HepG2 (cell line): ENCODE results near the gene MUL1. TPM values are rescaled to one million over a fixed set of nuclear protein-coding genes. Genes with fewer than 3 reads are reported as not detected.

Source experiments
- FOXP1 ChIP-seq, 2 experiments: fragments of 450-650 bp in 1 of 2; IDR thresholded peaks; 2 replicates each; pipeline ENCODE4 v1.6.1; 2017 to 2018; ENCODE audit warnings: antibody characterized with exemption in 1 of 2
- GFI1 ChIP-seq: sonication (generic); formaldehyde crosslinking; IDR thresholded peaks from 2 replicates; pipeline ENCODE4 v1.5.0; 2020; ENCODE audit warnings: missing genetic modification reagents, mild to moderate bottlenecking, borderline replicate concordance
- HES4 ChIP-seq: sonication (generic); formaldehyde crosslinking; IDR thresholded peaks from 2 replicates; pipeline ENCODE4 v1.9.0; 2021; ENCODE audit warnings: mild to moderate bottlenecking, missing genetic modification reagents, borderline replicate concordance
- IRX3 ChIP-seq: sonication (generic); formaldehyde crosslinking; IDR thresholded peaks from 2 replicates; pipeline ENCODE4 v1.8.1; 2023; ENCODE audit warnings: mild to moderate bottlenecking, low read depth, missing genetic modification reagents, borderline replicate concordance
- KLF11 ChIP-seq: IDR thresholded peaks from 2 replicates; pipeline ENCODE4 v1.6.1; 2016; ENCODE audit warnings: missing compliant biosample characterization
- MBD4 ChIP-seq: IDR thresholded peaks from 2 replicates; pipeline ENCODE4 v1.6.1; 2012; ENCODE audit warnings: low read length, inconsistent platforms, borderline replicate concordance
- PHF20 ChIP-seq: sonication (generic); formaldehyde crosslinking; IDR thresholded peaks from 2 replicates; pipeline ENCODE4 v1.5.0; 2020; ENCODE audit warnings: mild to moderate bottlenecking, missing genetic modification reagents
- POGZ ChIP-seq: sonication (generic); formaldehyde crosslinking; IDR thresholded peaks from 2 replicates; pipeline ENCODE4 v1.4.0; 2020; ENCODE audit warnings: mild to moderate bottlenecking, missing genetic modification reagents
- USF2 ChIP-seq, 2 experiments: sonication (generic) in 1 of 2; formaldehyde crosslinking in 1 of 2; IDR thresholded peaks; 2 replicates each; pipeline versions ENCODE4 v1.5.1 to v1.6.1; 2011 to 2020; ENCODE audit warnings: borderline replicate concordance in 1 of 2, low read depth in 1 of 2, low read length in 1 of 2, mild to moderate bottlenecking in 1 of 2, missing genetic modification reagents in 1 of 2, moderate library complexity in 1 of 2
- ZBTB34 ChIP-seq: sonication (generic); formaldehyde crosslinking; IDR thresholded peaks from 2 replicates; pipeline ENCODE4 v1.8.0; 2022; ENCODE audit warnings: mild to moderate bottlenecking, missing genetic modification reagents
- ZNF276 ChIP-seq: sonication (generic); formaldehyde crosslinking; IDR thresholded peaks from 2 replicates; pipeline ENCODE4 v1.4.0; 2020; ENCODE audit warnings: mild to moderate bottlenecking, low read depth, missing genetic modification reagents
- ZNF446 ChIP-seq: sonication (generic); formaldehyde crosslinking; IDR thresholded peaks from 2 replicates; pipeline ENCODE4 v1.5.0; 2020; ENCODE audit warnings: mild to moderate bottlenecking, missing genetic modification reagents
- ZNF484 ChIP-seq: sonication (generic); formaldehyde crosslinking; IDR thresholded peaks from 2 replicates; pipeline ENCODE4 v1.5.1; 2020; ENCODE audit warnings: mild to moderate bottlenecking, low read depth, missing genetic modification reagents, borderline replicate concordance
- ZNF503 ChIP-seq: sonication (generic); formaldehyde crosslinking; IDR thresholded peaks from 2 replicates; pipeline ENCODE4 v1.4.0; 2020; ENCODE audit warnings: missing genetic modification reagents
- ZSCAN9 ChIP-seq: IDR thresholded peaks from 2 replicates; pipeline ENCODE4 v1.6.1; 2016; ENCODE audit warnings: borderline replicate concordance
- polyA plus RNA-seq, 8 experiments: library from polyadenylated mRNA; depleted of rRNA in 3 of 8; stranded (reverse) in 7 of 8; unstranded in 1 of 8; fragments of >200 nt; fragmentation: Illumina TruSeq in 4 of 8; extraction: Trizol in 4 of 8; gene quantifications; 2 replicates each; pipeline versions ENCODE4 v1.2.1 to v1.2.3, GENCODE V29; 2011 to 2016; ENCODE audit warnings: low read depth in 4 of 8, missing spikeins in 1 of 8, mixed read lengths in 1 of 8; ENCODE audit not compliant: insufficient read depth in 1 of 8
- total RNA-seq, 5 experiments: library from RNA; depleted of rRNA; stranded (reverse); fragments of >200 nt; fragmentation: Illumina TruSeq; extraction: Trizol; gene quantifications; 2 replicates each; pipeline ENCODE4 v1.2.3, GENCODE V29; 2016; ENCODE audit warnings: low read depth in 1 of 5

MUL1 gene
- total and polyA plus RNA-seq, 2 of the 13 experiments (the other 11 are each of a cell fraction or from before 2014, with no cell fraction given) = 21.5 to 26.5 TPM

GRCh38 chr1:20551945-20552727, 44.2 kb upstream of the MUL1 start, which contains the start of gene FAM43B (continued):
- TF ChIP-seq ZBTB34 (CRISPR knock-in tag) = no peak
- TF ChIP-seq POGZ (CRISPR knock-in tag) = peak; percentile 40; the same call in 1 of the 2 replicates
- TF ChIP-seq FOXP1 (IDR thresholded peaks at IDR 0.05) = no peak
- TF ChIP-seq FOXP1 (CRISPR knock-in tag; IDR thresholded peaks at IDR 0.05) = peak; percentile 4; the same call in 1 of the 2 replicates
- no peak for TF ChIP-seq ZSCAN9 (CRISPR knock-in tag)
- no peak for TF ChIP-seq ZNF484 (CRISPR knock-in tag)
- no peak for TF ChIP-seq ZNF276 (CRISPR knock-in tag)
- TF ChIP-seq USF2 (IDR thresholded peaks at IDR 0.05; ENCODE audit: low read depth, low read length) = no peak
- TF ChIP-seq USF2 (CRISPR knock-in tag; IDR thresholded peaks at IDR 0.05; ENCODE audit: borderline replicate concordance) = peak; percentile 26; the same call in 1 of the 2 replicates
- peak; percentile 72; the same call in 1 of the 2 replicates for TF ChIP-seq IRX3 (CRISPR knock-in tag)
- no peak for TF ChIP-seq KLF11 (CRISPR knock-in tag)
- TF ChIP-seq PHF20 = no peak; the same call in 1 of the 2 replicates
- TF ChIP-seq ZNF446 (CRISPR knock-in tag) = peak; percentile 58; the same call in 1 of the 2 replicates
- no peak for TF ChIP-seq HES4 (CRISPR knock-in tag)
- no peak for TF ChIP-seq ZNF503
- no peak for TF ChIP-seq MBD4
- peak; percentile 43; the same call in 1 of the 2 replicates for TF ChIP-seq GFI1 (CRISPR knock-in tag)
